OCI-LY3 (cell line): ENCODE measurements around the gene PSMC6.

Source experiments
- H2AFZ ChIP-seq: fragments of 200-600, 300-600 bp; shearing (Covaris generic); 2 replicates; pipeline ENCODE4 v1.6.0; 2014; ENCODE audit warnings: antibody characterized with exemption, low read depth, low read length
- H3K27ac ChIP-seq: fragments of 200-600, 300-600 bp; sonication (generic); 2 replicates; pipeline ENCODE4 v1.5.1; 2014; ENCODE audit warnings: mild to moderate bottlenecking, low read length, moderate library complexity, mixed read lengths
- H3K27me3 ChIP-seq: fragments of 200-600, 300-600 bp; sonication (generic); 2 replicates; pipeline ENCODE4 v1.6.1; 2014; ENCODE audit warnings: low read depth, low read length, mixed read lengths
- H3K36me3 ChIP-seq: fragments of 200-600, 300-600 bp; sonication (generic); replicated peaks from 2 replicates; pipeline ENCODE3; 2014; ENCODE audit warnings: low read depth, low read length, mixed read lengths
- H3K4me1 ChIP-seq: fragments of 300-600, 200-600 bp; sonication (generic); 2 replicates; pipeline ENCODE4 v1.6.1; 2014; ENCODE audit warnings: low read length, mixed read lengths
- H3K4me2 ChIP-seq: fragments of 200-600, 300-600 bp; sonication (generic); 2 replicates; pipeline ENCODE4 v1.6.1; 2014; ENCODE audit warnings: low read length, mixed read lengths
- H3K4me3 ChIP-seq: fragments of 300-600, 200-600 bp; sonication (generic); 2 replicates; pipeline ENCODE4 v1.5.1; 2014; ENCODE audit warnings: antibody characterized with exemption, mild to moderate bottlenecking, low read length, moderate library complexity
- H3K79me2 ChIP-seq: fragments of 300-600, 200-600 bp; shearing (Covaris generic); 2 replicates; pipeline ENCODE4 v1.6.1; 2014; ENCODE audit warnings: mild to moderate bottlenecking, low read length, mixed read lengths
- H3K9ac ChIP-seq: fragments of 300-600, 200-600 bp; shearing (Covaris generic); 2 replicates; pipeline ENCODE4 v1.6.0; 2014; ENCODE audit warnings: mild to moderate bottlenecking, low read length, moderate library complexity
- H3K9me3 ChIP-seq: fragments of 200-600, 300-600 bp; shearing (Covaris generic); 2 replicates; pipeline ENCODE4 v1.6.1; 2014; ENCODE audit warnings: low read length, mixed read lengths; ENCODE audit not compliant: insufficient read depth
- H4K20me1 ChIP-seq: fragments of 200-600, 300-600 bp; sonication (generic); 2 replicates; pipeline ENCODE4 v1.6.1; 2016; ENCODE audit warnings: low read length, mixed read lengths; ENCODE audit not compliant: insufficient read depth
- CTCF ChIP-seq: fragments of 200-600, 300-600 bp; sonication (generic); IDR thresholded peaks from 2 replicates; pipeline ENCODE4 v1.5.1; 2014; ENCODE audit warnings: antibody characterized with exemption, low read length, low read depth
- EZH2phosphoT487 ChIP-seq: fragments of 200-600 bp; shearing (Covaris generic); IDR thresholded peaks from 2 replicates; pipeline ENCODE4 v1.6.1; 2018; ENCODE audit warnings: antibody characterized with exemption, mixed run types, low read depth

The PSMC6 gene

GRCh38 chr14:52663850-52664249 lies 43.1 kb upstream of the PSMC6 start:
- H4K20me1 ChIP-seq = no peaks in the 10 kb centered on the region
- TF ChIP-seq EZH2phosphoT487 (no peak), CTCF (no peak)
- H3K9me3 ChIP-seq = no peaks in the 10 kb centered on the region
- no peak overlapping the region for H3K9ac ChIP-seq
- no peak overlapping the region for H3K4me3 ChIP-seq
- no peaks in the 10 kb centered on the region for H3K4me1 ChIP-seq
- no peak overlapping the region for H2AFZ ChIP-seq
- H3K4me2 ChIP-seq = no peak overlapping the region
- peaks cover 35% of the 10 kb centered on the region for H3K36me3 ChIP-seq
- no peaks in the 10 kb centered on the region for H3K79me2 ChIP-seq
- H3K27me3 ChIP-seq = no peaks in the 10 kb centered on the region
- no peak overlapping the region for H3K27ac ChIP-seq

- Histone ChIP-seq H3K36me3 (peaks cover 38% of the 10 kb centered on the region), H3K4me1 (no peaks in the 10 kb centered on the region), H2AFZ (no peak overlapping the region), H3K4me3 (no peak overlapping the region), H3K79me2 (peaks cover 9% of the 10 kb centered on the region; the same call in 1 of the 2 replicates), H4K20me1 (peaks cover 9% of the 10 kb centered on the region; the same call in 1 of the 2 replicates), H3K27ac (no peak overlapping the region), H3K9ac (no peak overlapping the region), H3K4me2 (no peak overlapping the region), H3K9me3 (no peaks in the 10 kb centered on the region), H3K27me3 (no peaks in the 10 kb centered on the region)
- TF ChIP-seq CTCF (no peak), EZH2phosphoT487 (no peak)
These were observed 28.4 kb upstream of the PSMC6 start for GRCh38 chr14:52678591-52678990.

GRCh38 chr14:52683985-52684520 lies 22.9 kb upstream of the PSMC6 start:
- TF ChIP-seq EZH2phosphoT487 (no peak), CTCF (no peak)

GRCh38 chr14:52686176-52686575 lies 20.8 kb upstream of the PSMC6 start:
- H3K36me3 ChIP-seq = peaks cover 5% of the 10 kb centered on the region
- no peak overlapping the region for H2AFZ ChIP-seq
- peaks cover 84% of the 10 kb centered on the region for H3K79me2 ChIP-seq
- H4K20me1 ChIP-seq = peaks cover 66% of the 10 kb centered on the region
- no peak overlapping the region for H3K4me2 ChIP-seq
- H3K9me3 ChIP-seq = no peaks in the 10 kb centered on the region
- H3K27ac ChIP-seq = no peak overlapping the region
- TF ChIP-seq CTCF (no peak), EZH2phosphoT487 (no peak)
- H3K4me3 ChIP-seq = no peak overlapping the region
- H3K4me1 ChIP-seq = no peaks in the 10 kb centered on the region
- H3K27me3 ChIP-seq = no peaks in the 10 kb centered on the region
- H3K9ac ChIP-seq = no peak overlapping the region

More at GRCh38 chr14:52683985-52684520, 22.9 kb upstream of the PSMC6 start:
- no peak overlapping the region for H3K9ac ChIP-seq
- no peaks in the 10 kb centered on the region for H3K27me3 ChIP-seq
- H3K36me3 ChIP-seq = peaks cover 10% of the 10 kb centered on the region
- no peak overlapping the region for H3K27ac ChIP-seq
- H3K9me3 ChIP-seq = no peaks in the 10 kb centered on the region
- H3K79me2 ChIP-seq = peaks cover 63% of the 10 kb centered on the region
- no peak overlapping the region for H3K4me3 ChIP-seq
- H3K4me1 ChIP-seq = no peaks in the 10 kb centered on the region
- H3K4me2 ChIP-seq = no peak overlapping the region
- no peak overlapping the region for H2AFZ ChIP-seq
- H4K20me1 ChIP-seq = peaks cover 55% of the 10 kb centered on the region
